K562 (cell line): ENCODE data around the gene NCKAP1. TPM values are rescaled to one million over a fixed set of nuclear protein-coding genes. Genes with fewer than 3 reads are reported as not detected.

Source experiments
- BHLHE40 ChIP-seq: IDR thresholded peaks from 2 replicates; pipeline ENCODE4 v1.6.1; 2011; ENCODE audit warnings: low read length, improper control_type of control experiment
- CHD2 ChIP-seq: IDR thresholded peaks from 2 replicates; pipeline ENCODE4 v1.6.1; 2011; ENCODE audit warnings: low read depth, low read length
- GABPB1 ChIP-seq: sonication (generic); formaldehyde crosslinking; IDR thresholded peaks from 2 replicates; pipeline ENCODE4 v1.8.0; 2022; ENCODE audit warnings: mild to moderate bottlenecking, missing genetic modification reagents
- GATA2 ChIP-seq: sonication (generic); formaldehyde crosslinking; IDR thresholded peaks from 2 replicates; pipeline ENCODE4 v1.4.0; 2020; ENCODE audit warnings: mild to moderate bottlenecking, missing genetic modification reagents
- HDAC2 ChIP-seq: fragments of 450-650 bp; IDR thresholded peaks from 2 replicates; pipeline ENCODE4 v1.6.1; 2016; ENCODE audit warnings: mild to moderate bottlenecking
- JUNB ChIP-seq: fragments of 450-650 bp; formaldehyde crosslinking; conservative IDR thresholded peaks from 2 replicates; pipeline ENCODE4 v1.4.0; 2020; ENCODE audit warnings: mild to moderate bottlenecking
- JUND ChIP-seq, 2 experiments: IDR thresholded peaks; 2 replicates in 1 of 2; 3 replicates in 1 of 2; pipeline ENCODE4 v1.6.1; 2011; ENCODE audit warnings: borderline replicate concordance in 2 of 2, low read depth in 2 of 2, low read length in 2 of 2, improper control_type of control experiment in 1 of 2, missing biosample characterization in 1 of 2, missing genetic modification characterization in 1 of 2, missing genetic modification reagents in 1 of 2
- MNT ChIP-seq, 2 experiments: fragments of 450-650 bp; conservative IDR thresholded peaks; 2 replicates each; pipeline ENCODE4 v1.6.1; 2017; ENCODE audit warnings: mild to moderate bottlenecking in 2 of 2, moderate library complexity in 2 of 2
- NCOA1 ChIP-seq: fragments of 450-650 bp; IDR thresholded peaks from 2 replicates; pipeline ENCODE4 v1.6.1; 2016; ENCODE audit warnings: low read depth
- NFIC ChIP-seq: fragments of 450-650 bp; IDR thresholded peaks from 2 replicates; pipeline ENCODE4 v1.6.1; 2017; ENCODE audit warnings: mild to moderate bottlenecking, inconsistent platforms
- OTX1 ChIP-seq: fragments of 450-650 bp; formaldehyde crosslinking; IDR thresholded peaks from 2 replicates; pipeline ENCODE4 v1.4.0; 2022; ENCODE audit warnings: mild to moderate bottlenecking
- PBX2 ChIP-seq, 2 experiments: IDR thresholded peaks in 1 of 2; conservative IDR thresholded peaks in 1 of 2; 2 replicates each; pipeline ENCODE4 v1.6.1; 2016; ENCODE audit warnings: low read depth in 2 of 2, mild to moderate bottlenecking in 1 of 2, missing compliant biosample characterization in 1 of 2, missing genetic modification characterization in 1 of 2, moderate library complexity in 1 of 2
- PML ChIP-seq: IDR thresholded peaks from 2 replicates; pipeline ENCODE4 v1.6.1; 2012; ENCODE audit warnings: low read length, inconsistent platforms
- POLR2AphosphoS5 ChIP-seq: IDR thresholded peaks from 2 replicates; pipeline ENCODE4 v1.6.1; 2011; ENCODE audit warnings: mild to moderate bottlenecking, low read depth, low read length, moderate library complexity; ENCODE audit not compliant: control insufficient read depth, insufficient read depth
- RCOR1 ChIP-seq, 2 experiments: IDR thresholded peaks; 2 replicates each; pipeline ENCODE4 v1.6.1; 2012; ENCODE audit warnings: low read depth in 2 of 2, low read length in 2 of 2, borderline replicate concordance in 1 of 2, improper control_type of control experiment in 1 of 2
- SLC30A9 ChIP-seq: fragments of 250-450 bp; sonication (Bioruptor Pico); IDR thresholded peaks from 2 replicates; pipeline ENCODE4 v1.8.0; 2022; ENCODE audit warnings: mild to moderate bottlenecking, moderate library complexity
- TBL1XR1 ChIP-seq, 2 experiments: IDR thresholded peaks; 2 replicates each; pipeline ENCODE4 v1.6.1; 2012; ENCODE audit warnings: improper control_type of control experiment in 2 of 2, low read length in 2 of 2, mild to moderate bottlenecking in 1 of 2
- ZBTB11 ChIP-seq, 3 experiments: fragments of 200-800 bp in 1 of 3; fragments of 250-450 bp in 1 of 3; fragments of 450-650 bp in 1 of 3; sonication (Bioruptor Pico) in 1 of 3; sonication (Bioruptor generic) in 1 of 3; formaldehyde crosslinking in 1 of 3; IDR thresholded peaks; 2 replicates each; pipeline versions ENCODE4 v1.6.1 to v1.8.0; 2016 to 2022; ENCODE audit warnings: mild to moderate bottlenecking in 2 of 3, missing genetic modification characterization in 2 of 3, missing compliant biosample characterization in 1 of 3, moderate library complexity in 1 of 3
- polyA plus RNA-seq, 8 experiments: library from polyadenylated mRNA; depleted of rRNA in 4 of 8; stranded (reverse) in 5 of 8; unstranded in 3 of 8; fragments of >200 nt; fragmentation: Nextera tagmentation in 2 of 8; fragmentation: Illumina TruSeq in 1 of 8; extraction: Ambion mirVana in 2 of 8; extraction: Trizol in 1 of 8; gene quantifications; 2 replicates each; pipeline versions ENCODE4 v1.2.1 to v1.2.3, GENCODE V29; 2011 to 2014; ENCODE audit warnings: inconsistent platforms in 1 of 8, missing spikeins in 1 of 8
- total RNA-seq, 7 experiments: library from RNA; depleted of rRNA in 6 of 7; stranded (reverse); fragments of >200 nt in 6 of 7; fragmentation: Illumina TruSeq in 2 of 7; extraction: Trizol in 2 of 7; gene quantifications; 2 replicates each; pipeline versions ENCODE4 v1.2.1 to v1.2.3, GENCODE V29; 2011 to 2021; ENCODE audit warnings: low replicate concordance in 1 of 7

The NCKAP1 gene
- total and polyA plus RNA-seq, 9 of the 15 experiments (the other 6 are each of a cell fraction or from before 2014, with no cell fraction given) = 34.0 to 153 (median 88.7) TPM

GRCh38 chr2:183010112-183010511 is 28.1 kb downstream of the NCKAP1 start (continued):
- TF ChIP-seq HDAC2 = peak; percentile 93
- peak; percentile 19; the same call in 1 of the 2 replicates for TF ChIP-seq NCOA1
- TF ChIP-seq NFIC = peak; percentile 96
- TF ChIP-seq BHLHE40 = peak; percentile 57; the same call in 1 of the 2 replicates
- no peak for TF ChIP-seq JUNB
- TF ChIP-seq GATA2 (CRISPR knock-in tag) = peak; percentile 83
- 0 out of 2 replicates have a peak, but pooled peaks have one; percentile 14 for TF ChIP-seq CHD2
- TF ChIP-seq RCOR1 (IDR thresholded peaks at IDR 0.05; ENCODE audit: borderline replicate concordance in 1 of 2, low read depth in 2 of 2, low read length in 2 of 2) = peak; percentile 91 to 96; a peak in 3 of 4 replicates
- TF ChIP-seq OTX1 (CRISPR knock-in tag) = no peak
- TF ChIP-seq POLR2AphosphoS5 = peak; percentile 92
- TF ChIP-seq ZBTB11 (CRISPR knock-in tag; IDR thresholded peaks at IDR 0.05) = no peak
- no peak for TF ChIP-seq SLC30A9 (CRISPR knock-in tag)
- TF ChIP-seq MNT (conservative IDR thresholded peaks at IDR 0.05) = peak in 1 of 2 experiments; percentile 59; a peak in 2 of 4 replicates
- peak; percentile 50; the same call in 1 of the 2 replicates for TF ChIP-seq JUND (IDR thresholded peaks at IDR 0.05; ENCODE audit: borderline replicate concordance, low read depth, low read length)
- TF ChIP-seq JUND (tag; IDR thresholded peaks at IDR 0.05; ENCODE audit: borderline replicate concordance, low read depth, low read length) = peak; percentile 52; the same call in 1 of the 3 replicates
- no peak for TF ChIP-seq PBX2 (CRISPR knock-in tag; IDR thresholded peaks at IDR 0.05; ENCODE audit: low read depth)
- no peak for TF ChIP-seq PBX2 (tag; conservative IDR thresholded peaks at IDR 0.05; ENCODE audit: low read depth)
- TF ChIP-seq GABPB1 = 0 out of 2 replicates have a peak, but pooled peaks have one; percentile 41
- peak; percentile 58 to 60; a peak in 2 of 4 replicates for TF ChIP-seq TBL1XR1 (IDR thresholded peaks at IDR 0.05; ENCODE audit: low read length in 2 of 2)
- peak; percentile 76 for TF ChIP-seq PML
